Measurements from ENCODE around the gene PXDN. TPM values are rescaled to one million over a fixed set of nuclear protein-coding genes. Genes with fewer than 3 reads are reported as not detected.

Gene PXDN
- total RNA-seq, 1 donor from 2014 or later = 292 TPM

GRCh38 chr2:1742301-1742680 lies 2.0 kb downstream of the PXDN start:
- H3K9me3 Mint-ChIP-seq = no peaks in the 10 kb centered on the region
- H3K4me3 Mint-ChIP-seq = peak overlapping the region; percentile 99
- peaks cover 6% of the 10 kb centered on the region for H3K36me3 Mint-ChIP-seq
- H3K27ac Mint-ChIP-seq = peak overlapping the region; percentile 100
- peaks cover 34% of the 10 kb centered on the region for H3K4me1 Mint-ChIP-seq
- no peak for DNase-seq (ENCODE audit: low spot score in 2 of 2, unreplicated experiment in 2 of 2)
- peaks cover 2% of the 10 kb centered on the region for H3K27me3 Mint-ChIP-seq (ENCODE audit: low read depth)
- no peak for TF ChIP-seq CTCF (IDR thresholded peaks at IDR 0.05; ENCODE audit: unreplicated experiment)

GRCh38 chr2:1741851-1742250 lies 2.5 kb downstream of the PXDN start:
- peaks cover 9% of the 10 kb centered on the region for H3K36me3 Mint-ChIP-seq
- DNase-seq (ENCODE audit: low spot score in 2 of 2, unreplicated experiment in 2 of 2) = no peak
- H3K4me3 Mint-ChIP-seq = peak overlapping the region; percentile 99
- TF ChIP-seq CTCF (IDR thresholded peaks at IDR 0.05; ENCODE audit: unreplicated experiment) = no peak
- H3K4me1 Mint-ChIP-seq = peaks cover 34% of the 10 kb centered on the region
- H3K9me3 Mint-ChIP-seq = no peaks in the 10 kb centered on the region
- peak overlapping the region; percentile 100 for H3K27ac Mint-ChIP-seq
- H3K27me3 Mint-ChIP-seq (ENCODE audit: low read depth) = no peaks in the 10 kb centered on the region

- Mint-ChIP-seq H3K36me3 (peaks cover 9% of the 10 kb centered on the region), H3K9me3 (peaks cover 4% of the 10 kb centered on the region), H3K27me3 (ENCODE audit: low read depth) (no peaks in the 10 kb centered on the region), H3K4me1 (peaks cover 34% of the 10 kb centered on the region), H3K4me3 (peak overlapping the region; percentile 32), H3K27ac (peak overlapping the region; percentile 57)
- DNase-seq (ENCODE audit: low spot score in 2 of 2, unreplicated experiment in 2 of 2) = no peak
- no peak for TF ChIP-seq CTCF (IDR thresholded peaks at IDR 0.05; ENCODE audit: unreplicated experiment)
These were observed 3.4 kb downstream of the PXDN start for GRCh38 chr2:1740716-1741589.

GRCh38 chr2:1739961-1740715 lies 4.2 kb downstream of the PXDN start:
- Mint-ChIP-seq H3K4me1 (peaks cover 34% of the 10 kb centered on the region), H3K4me3 (no peak overlapping the region), H3K27ac (no peak overlapping the region), H3K9me3 (peaks cover 11% of the 10 kb centered on the region), H3K36me3 (peaks cover 16% of the 10 kb centered on the region), H3K27me3 (ENCODE audit: low read depth) (no peaks in the 10 kb centered on the region)
- TF ChIP-seq CTCF (IDR thresholded peaks at IDR 0.05; ENCODE audit: unreplicated experiment) = no peak
- no peak for DNase-seq (ENCODE audit: low spot score in 2 of 2, unreplicated experiment in 2 of 2)

- Mint-ChIP-seq H3K4me1 (peaks cover 30% of the 10 kb centered on the region), H3K36me3 (peaks cover 21% of the 10 kb centered on the region), H3K9me3 (peaks cover 15% of the 10 kb centered on the region), H3K27me3 (ENCODE audit: low read depth) (no peaks in the 10 kb centered on the region), H3K27ac (no peak overlapping the region), H3K4me3 (no peak overlapping the region)
- DNase-seq (ENCODE audit: low spot score in 2 of 2, unreplicated experiment in 2 of 2) = no peak
- TF ChIP-seq CTCF (IDR thresholded peaks at IDR 0.05; ENCODE audit: unreplicated experiment) = no peak
These were observed 4.9 kb downstream of the PXDN start for GRCh38 chr2:1739322-1739957.
